Hematopoietic multipotent progenitor cell treated with erythropoietin and hydrocortisone succinate and interleukin-3 and kit ligand, for 4 days (in vitro differentiated cells): ENCODE data around the gene ZDHHC14.
"Not testable (repeated sequence)": the region's sequence is repeated elsewhere in the genome, so short reads cannot be mapped to it uniquely, and the experiment has no call there.

Experiments used
- DNase-seq: peaks from one replicate; pipeline ENCODE4 v3.0.0-alpha.2; 2015

ZDHHC14 gene

DNA sequence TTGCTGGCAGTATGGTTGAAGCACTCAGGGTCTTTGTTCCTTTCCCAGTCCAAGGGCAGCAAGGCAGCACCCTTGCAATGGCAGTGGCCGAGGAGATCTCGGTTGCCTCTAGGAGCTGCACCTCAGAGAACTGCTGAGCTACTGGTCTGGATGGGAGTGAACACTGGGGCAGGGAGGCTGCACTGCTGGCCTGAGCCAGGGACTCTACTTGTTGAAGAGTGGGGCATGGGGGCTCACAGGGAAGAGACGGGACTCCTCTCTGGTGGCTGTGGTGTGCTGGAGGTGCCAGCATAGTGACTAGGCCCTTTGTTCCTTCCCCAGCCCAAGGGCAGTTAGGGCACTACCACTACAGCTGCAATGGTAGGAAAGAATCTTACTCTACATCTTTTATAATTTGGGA is 203.0 kb downstream of the ZDHHC14 start:
- no peak for DNase-seq

DNA sequence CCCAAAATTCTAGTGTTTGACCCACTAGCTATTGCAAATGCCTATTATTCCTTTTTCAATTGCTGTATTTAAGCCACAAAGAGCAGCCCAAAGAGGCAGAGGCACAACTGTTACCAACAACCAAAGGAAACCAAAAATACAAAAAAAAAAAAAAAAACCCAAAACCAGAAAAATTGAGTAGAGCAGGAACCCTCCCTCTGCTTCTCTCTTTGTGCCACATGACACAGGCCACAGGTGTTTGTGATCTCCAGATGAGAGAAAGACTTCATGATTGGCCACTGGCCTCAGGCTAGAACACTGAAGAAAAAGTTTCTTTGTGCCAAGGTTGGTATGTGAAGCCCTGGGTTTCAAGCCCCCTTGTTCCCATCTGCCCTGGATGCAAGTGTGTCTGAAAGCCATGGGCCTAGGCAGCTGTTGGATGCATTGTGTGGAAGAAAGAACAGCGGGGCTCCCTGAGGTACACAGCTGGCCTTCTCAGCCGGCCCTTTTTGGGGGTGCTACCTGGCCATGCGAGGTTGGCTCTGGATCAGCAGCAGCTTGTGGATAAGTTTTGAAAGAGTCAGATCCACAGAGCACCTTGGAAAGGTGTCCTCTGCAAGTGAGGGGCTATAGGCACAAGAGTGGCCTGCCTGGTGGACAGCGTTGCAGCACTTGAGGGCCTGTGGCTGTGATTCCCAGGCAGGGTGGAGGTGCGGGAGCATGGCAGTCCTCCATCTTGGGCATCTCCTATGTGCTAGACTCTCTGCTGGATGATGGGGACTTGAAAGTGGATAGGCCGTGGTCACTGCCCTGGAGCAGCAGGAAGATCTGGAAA is 204.5 kb downstream of the ZDHHC14 start:
- no peak for DNase-seq

DNA sequence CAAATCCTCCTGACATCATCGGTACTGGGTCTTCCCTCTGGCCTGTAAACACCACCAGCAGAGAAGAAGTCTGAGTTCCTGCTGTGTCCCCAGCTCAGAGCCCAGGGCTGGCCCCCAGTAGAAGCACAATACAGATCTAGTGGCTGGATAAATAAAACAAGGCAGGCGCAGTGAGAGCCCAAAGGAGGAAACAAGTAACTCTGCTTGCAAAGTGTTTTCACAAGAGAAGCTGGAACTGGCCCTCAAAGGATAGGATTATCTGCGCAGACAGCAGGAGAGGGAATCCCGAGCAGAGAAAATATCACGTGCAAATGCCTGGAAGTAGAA is 205.1 kb downstream of the ZDHHC14 start:
- no peak for DNase-seq

DNA sequence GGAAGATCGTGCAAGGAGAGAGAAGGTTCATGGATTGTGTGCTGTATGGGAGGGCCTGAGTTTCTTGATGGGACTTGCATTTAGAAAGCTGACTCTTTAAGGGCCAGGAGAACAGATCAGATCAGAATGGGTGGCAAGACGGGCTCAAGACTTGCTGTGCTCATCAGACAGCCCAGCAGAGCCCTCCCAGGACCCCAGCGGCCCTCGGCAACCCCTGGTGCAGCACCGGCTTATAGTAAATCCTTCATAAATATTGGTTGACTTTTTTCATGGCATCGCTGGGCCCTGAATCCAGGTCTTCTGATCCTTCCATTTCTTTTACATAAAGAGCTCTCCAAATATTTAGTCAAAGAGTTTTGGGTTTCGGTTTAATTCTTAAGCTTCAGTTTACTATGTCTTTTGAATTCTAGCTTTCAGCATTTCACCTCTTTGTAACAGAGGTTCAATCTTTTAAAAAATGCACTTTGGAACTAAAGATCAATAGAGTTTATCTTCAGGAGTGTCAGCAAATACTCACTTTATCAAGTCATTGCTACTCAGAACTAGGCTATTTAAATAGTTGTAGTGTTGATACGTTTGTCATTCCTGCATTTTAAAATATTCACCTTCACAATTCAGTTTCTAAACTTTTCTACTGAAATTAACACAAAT is 205.6 kb downstream of the ZDHHC14 start:
- DNase-seq: no peak

DNA sequence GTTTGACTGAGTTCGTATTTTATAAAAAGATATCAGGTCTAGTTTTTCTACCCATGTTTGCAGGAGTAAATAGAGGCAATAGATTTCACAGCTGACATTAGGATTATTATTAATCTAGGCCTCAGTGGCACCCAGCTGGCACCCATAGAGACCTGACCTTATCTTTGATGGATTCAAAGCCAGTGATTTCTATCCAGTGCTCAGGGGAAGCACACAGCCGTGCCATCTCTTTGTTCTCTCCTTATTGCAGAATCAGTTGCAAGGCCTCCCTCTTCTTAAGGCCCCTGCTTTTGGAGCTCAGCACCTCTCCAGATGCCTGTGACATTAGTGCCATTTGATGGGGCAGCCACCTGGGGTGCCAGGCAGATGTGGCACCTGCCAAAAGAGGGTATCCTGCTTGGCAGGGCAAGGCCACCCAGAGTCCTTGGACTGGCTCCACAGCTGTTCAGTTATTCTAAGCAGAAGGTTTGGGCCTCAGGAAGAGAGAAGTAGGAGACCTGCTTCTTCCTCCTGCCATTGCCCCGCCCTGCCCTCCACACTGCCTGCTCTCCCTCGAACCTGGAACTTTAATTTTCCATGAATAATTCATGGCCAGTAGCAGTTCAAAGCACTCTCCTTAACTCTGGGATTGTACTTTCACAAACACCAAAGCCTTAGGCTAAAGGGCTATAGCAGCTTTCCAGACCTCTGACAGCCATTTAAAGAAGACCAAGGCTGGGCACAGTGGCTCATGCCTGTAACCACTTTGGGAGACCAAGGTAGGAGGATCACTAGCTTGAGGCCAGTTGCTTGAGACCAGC is 206.3 kb downstream of the ZDHHC14 start:
- DNase-seq: no peak

DNA sequence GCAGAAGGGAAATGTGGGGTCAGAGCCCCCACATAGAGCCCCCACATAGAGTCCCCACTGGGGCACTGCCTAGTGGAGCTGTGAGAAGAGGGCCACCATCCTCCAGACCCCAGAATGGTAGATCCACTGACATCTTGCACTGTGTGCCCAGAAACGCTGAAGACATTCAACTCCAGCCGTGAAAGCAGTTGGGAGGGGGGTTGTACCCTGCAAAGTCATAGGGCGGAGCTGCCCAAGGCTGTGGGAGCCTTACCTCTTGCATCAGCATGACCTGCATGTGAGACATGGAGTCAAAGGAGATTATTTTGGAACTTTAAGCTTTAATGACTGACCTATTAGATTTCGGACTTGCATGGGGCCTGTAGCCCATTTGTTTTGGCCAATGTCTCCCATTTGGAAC is 209.7 kb downstream of the ZDHHC14 start:
- not testable (repeated sequence) for DNase-seq

DNA sequence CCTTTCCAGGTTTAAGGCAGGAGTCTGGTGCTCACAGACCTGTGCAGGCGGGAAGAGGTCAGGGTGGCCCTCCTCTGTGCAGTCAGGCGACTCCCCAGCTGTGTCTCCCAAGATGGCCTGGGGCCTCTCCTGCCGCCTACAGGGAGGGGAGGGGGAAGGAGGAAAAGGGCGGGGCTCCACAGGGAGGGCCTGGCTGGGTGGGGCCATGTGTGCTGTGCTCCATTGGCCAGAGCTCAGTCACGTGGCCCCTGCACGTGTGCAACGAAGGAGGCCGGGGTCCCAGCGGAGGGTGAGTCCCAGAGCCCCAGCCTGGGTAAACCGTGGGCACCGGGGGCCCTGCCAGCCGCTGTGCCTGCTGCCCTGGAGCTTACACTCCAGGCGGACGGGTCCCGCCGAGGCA is 211.6 kb downstream of the ZDHHC14 start:
- DNase-seq: peak; percentile 12

DNA sequence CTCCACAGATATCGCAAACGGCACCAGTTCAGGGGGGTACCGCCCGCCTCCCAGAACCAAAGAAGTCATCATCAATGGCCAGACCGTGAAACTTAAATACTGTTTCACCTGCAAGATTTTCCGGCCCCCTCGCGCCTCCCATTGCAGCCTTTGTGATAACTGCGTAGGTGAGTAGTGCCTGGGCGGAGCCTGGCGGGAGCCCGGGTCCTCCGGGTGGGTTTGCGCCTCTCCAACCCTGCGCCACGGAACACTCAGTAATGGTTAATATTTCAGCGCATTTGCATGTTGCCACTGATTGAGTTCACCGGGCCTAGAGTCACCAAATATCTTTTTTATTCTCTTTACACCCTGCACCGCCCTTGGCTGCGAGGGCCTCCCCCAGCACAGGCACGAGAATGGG is 212.0 kb downstream of the ZDHHC14 start:
- DNase-seq: no peak

DNA sequence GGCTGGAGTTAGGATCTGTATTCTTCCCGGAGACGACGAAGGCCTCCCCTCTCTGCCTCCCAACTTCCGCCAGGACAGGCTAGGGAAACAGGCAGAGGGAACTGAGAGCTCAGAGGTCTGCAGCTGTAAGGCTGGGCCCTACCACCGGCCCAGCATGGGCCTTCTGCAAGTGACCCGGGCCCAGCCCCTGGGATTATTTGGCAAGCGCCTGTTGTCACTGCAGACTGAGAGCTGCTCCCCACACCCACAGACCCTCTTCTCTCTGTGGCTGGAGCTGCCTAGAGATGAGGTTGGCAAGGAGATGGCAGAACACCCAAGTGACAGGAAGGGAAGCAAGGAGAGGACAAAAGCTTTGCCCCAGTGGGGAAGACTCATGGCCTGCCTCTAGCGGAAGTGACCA is 212.6 kb downstream of the ZDHHC14 start:
- DNase-seq: no peak

DNA sequence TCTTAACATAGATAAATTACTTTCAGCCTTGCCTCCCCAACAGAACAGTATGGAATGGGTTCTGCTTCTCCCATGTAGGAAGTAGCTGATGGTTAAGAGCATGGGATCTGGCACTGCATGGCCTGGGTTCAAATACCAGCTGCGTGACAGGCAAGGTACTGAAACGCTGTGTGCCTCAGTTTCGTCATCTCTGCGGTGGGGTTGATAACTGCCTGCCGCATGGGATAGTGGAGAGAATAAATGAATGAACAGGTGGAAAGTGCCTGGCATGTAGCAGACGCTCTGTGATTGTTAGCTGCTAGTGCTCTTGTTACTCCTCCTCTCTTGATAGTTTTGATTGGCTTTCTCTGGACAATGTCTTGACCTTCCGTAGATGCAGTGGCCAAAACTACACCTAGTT is 213.3 kb downstream of the ZDHHC14 start:
- DNase-seq: no peak

DNA sequence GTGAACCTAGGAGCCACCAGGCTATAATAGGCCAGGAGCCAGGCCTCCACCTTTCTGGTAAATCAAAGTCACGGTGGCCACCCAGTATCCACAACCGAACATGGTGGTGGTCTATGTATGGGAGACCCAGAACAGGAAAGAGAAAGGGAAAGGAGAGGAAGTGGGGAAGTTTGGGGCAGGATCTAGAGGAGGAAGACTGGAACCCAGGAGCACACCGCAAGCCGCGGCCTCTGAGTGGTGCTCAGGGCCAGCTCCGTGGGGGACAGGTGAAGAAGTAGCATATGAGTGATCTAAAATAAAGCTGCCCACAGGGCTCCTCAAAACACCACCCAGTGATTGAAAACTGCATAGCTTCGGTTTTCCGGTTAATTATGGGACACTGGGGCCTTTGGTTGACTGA is 214.8 kb downstream of the ZDHHC14 start:
- no peak for DNase-seq

DNA sequence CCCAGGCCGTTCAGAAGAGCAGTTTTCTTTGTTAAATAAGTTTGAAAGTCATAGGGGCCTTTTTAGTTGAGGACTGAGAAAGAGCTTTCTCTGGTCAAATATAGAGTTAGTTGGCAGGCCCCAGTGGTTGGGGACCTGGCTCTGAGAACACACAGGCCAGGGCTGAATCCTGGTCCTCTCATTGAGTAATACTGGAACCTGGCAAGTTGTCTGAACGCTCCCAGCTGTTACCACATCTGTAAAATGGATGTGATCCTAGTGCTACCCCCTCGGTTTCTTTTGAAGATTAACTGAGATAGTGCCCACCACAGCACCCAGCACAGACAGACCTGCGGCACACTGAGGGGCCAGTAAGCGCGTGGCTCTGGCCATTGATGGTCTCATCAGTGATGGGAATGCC is 215.5 kb downstream of the ZDHHC14 start:
- DNase-seq: no peak

DNA sequence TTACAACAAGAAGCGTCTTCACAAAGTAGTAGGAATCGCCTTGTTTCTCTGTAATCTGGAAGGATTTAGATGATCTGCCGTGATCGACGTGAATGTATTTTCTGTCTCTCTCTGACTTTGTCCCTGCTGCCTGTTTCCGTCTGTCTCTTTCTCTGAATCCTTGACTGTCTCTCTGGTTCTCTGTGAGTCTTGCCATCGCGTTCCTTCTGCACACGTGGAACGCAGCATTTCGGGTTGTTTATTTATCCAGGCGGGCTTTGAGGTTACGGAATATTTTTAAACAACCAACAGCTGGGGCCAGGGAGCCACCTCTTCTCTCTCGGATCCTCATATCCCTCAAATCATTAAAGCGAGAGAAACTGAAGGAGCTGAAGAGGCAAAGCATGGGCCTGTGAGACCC is 215.9 kb downstream of the ZDHHC14 start:
- no peak for DNase-seq

DNA sequence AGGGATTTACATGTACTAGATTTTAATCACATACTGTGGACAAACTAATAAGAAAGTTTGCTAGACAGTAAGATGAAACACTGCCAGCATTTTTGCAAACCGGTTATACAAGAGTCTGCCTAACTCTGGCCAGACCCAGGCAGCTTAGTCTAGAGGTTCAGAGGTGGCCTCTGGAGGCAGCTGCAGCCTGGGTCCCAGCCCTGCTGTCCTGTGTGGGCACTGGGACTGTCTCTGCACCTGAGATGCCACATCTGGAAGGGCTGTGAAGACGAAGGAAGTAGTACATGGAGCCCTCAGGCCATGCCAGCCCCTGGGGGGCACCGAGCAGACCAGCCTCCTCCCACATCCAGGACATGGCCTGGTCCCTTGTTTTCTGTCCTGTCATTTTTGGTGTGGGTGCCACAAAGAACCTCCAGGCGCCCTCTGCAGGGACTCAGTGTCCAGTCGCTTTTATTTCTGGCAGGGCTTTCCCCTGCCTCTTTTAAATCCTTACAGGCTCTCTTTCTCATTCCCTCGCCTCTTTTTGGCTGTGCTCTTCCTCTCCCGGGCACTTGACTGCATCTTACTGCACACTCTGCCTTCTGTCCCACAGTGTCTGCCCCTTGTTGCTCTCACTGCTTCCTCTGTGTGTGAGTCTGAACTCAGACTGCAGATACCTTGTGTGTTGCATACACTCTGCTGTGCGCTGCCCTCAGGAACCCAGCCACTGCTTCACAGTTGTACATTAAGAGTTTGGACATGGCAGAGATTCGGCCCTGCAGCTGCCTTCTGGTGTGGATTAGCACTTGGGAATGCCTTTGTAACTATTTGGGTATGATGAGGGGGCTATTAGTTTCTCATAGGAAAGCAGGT is 216.7 kb downstream of the ZDHHC14 start:
- peak; percentile 75 for DNase-seq

DNA sequence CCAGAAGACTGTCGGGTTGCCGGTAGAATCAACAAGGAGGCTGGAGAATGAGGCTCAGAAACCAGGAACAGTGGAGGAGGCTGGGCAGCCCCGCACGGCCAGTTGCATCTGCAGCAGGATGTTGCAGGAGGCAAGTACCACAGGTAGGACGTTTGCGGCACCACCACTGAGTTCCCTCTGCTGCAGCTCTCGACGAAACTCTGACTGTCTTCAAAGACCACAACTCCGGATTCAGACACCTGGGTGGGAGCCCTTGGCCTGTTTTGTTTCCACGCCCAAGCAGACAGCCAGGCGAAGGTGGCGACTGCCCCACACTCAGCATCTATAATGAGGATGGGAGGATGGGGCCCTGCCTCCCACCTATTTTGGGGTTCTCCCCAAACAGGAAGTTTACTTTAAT is 218.2 kb downstream of the ZDHHC14 start:
- no peak for DNase-seq

DNA sequence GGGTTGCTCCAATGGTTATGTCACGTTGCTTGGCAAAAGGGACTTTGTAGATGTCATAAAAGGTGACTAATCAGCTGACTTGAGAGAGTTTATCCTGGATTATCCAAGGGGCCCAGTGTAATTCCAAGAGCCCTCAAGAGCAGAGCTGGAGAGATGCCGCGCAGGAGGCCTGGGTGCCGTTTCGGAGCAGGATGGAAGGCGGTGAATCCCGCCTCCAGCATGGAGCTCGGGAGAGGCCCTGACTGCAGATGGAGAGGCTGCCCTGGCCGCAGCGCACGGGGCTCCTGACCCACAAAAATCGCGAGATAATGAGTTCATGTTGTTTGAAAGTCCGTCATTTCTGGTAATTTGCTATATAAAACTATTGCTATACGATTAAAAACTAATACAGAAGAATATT is 219.8 kb downstream of the ZDHHC14 start:
- DNase-seq: no peak

DNA sequence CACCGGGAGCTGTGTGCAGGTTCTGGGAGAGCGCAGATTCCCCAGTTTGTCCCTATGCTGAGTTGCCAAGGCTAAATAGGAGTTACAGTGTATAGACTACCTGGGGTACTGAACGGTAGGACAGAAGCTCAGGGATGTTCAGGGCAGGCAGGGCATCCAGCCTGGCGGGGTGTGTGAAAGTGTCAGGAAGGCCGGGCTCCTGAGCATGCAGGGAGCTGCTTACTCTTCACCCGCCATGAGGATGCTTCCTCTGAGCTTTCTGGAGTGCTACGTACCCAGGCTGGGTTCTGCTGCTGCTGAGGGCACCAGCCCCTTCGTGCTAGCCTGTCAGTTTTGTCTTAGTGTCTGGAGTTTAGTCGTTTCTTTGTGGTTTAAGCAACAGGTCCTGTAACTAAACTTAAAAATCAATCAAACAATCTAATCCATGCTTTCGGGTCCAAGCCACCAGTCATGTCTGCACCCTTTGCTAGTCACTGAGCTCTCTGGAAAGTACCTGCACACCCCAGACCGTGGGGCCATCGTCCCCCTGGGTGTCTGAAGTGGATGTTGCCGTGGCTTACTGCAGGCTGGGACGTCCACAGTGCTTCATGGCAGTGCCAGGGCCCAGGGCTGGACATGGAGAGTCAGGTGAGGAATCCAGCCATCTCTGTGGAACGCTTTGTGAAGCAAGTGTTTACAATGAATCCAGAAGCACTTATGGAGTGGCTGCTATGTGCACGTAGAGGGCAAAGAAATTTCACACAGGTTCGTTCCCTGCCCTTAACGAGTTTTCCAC is 221.7 kb downstream of the ZDHHC14 start:
- DNase-seq: no peak

DNA sequence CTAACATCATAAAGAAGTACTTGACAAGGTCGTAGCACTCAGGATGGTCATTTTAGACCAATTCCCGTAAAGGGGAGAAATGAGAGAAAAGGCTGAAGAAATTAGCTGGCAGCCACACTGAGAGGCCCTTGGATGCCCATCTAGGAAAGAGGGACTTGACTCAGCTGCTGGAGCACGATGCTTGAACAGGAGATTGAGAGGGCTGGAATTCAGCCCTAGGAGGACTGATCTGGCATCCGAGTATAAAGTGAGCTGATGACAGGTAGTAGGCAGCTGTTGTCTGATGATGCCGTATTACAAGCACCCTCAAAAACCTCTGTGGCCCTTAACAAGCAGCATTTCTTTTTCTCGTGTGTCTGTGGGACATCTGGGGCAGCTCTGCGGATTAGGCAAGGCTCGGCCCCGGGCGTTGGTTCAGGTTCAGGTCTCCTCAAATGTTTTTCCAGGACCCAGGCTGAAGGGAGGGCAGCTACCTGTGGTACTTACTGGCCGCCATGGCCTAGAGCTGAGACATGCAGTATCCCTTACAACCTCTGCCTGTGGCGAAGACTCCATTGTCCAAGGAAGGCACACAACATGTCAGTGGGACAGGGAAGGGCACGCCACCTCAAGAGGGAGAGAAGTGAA is 222.4 kb downstream of the ZDHHC14 start:
- no peak for DNase-seq

DNA sequence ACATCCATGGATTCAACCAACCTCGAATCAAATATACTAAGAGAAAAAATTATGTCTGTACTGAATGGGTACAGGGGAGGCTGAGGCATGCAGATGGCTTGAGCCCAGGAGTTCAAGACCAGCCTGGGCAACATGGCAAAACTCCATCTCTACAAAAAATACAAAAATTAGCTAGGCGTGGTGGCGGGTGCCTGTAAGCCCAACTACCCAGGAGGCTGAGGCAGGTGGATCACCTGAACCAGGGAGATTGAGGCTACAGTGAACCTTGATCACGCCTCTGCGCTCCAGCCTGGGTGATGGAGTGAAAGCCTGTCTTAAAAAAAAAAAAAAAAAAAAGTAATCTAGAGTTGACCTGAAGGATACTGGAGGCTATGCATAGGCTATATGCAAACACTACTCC is 223.0 kb downstream of the ZDHHC14 start:
- no peak for DNase-seq

DNA sequence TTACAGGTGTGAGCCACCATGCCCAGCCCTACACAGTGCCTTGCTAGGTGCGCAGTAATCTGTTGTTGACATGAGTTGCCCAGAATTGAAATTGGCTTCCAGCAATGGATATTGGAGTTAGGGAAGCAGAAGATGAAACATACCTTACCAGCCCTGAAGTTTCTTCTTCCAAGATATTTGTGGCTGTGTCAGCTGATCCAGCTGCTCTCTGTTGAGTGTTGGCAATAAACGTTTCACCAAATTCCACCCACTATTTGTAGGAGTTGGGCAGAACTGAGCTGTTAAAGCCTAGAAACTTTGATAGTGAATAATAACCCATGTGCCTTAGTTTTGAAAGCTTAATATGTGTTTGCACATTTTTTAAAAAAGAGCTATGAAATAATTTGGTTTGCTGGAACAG is 223.8 kb downstream of the ZDHHC14 start:
- no peak for DNase-seq

DNA sequence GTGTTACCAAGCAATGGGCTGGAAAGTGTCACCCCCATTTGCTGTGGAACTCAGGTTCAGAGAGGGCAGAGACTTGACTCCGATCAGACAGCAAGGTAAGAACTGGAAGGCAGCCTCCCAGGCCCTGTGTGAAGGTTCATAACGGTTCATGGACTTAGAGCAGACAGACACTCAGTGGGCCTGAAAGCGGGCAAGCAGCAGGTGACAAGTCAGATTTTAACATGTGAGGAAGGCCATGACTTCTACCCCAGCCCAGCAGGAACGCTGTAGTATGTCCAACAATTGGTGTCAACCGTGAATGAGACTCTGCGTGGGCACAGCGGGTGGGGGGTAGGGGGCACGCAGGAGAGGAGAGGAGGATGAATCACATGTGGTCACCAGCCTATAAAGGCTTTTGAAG is 224.5 kb downstream of the ZDHHC14 start:
- DNase-seq: no peak

DNA sequence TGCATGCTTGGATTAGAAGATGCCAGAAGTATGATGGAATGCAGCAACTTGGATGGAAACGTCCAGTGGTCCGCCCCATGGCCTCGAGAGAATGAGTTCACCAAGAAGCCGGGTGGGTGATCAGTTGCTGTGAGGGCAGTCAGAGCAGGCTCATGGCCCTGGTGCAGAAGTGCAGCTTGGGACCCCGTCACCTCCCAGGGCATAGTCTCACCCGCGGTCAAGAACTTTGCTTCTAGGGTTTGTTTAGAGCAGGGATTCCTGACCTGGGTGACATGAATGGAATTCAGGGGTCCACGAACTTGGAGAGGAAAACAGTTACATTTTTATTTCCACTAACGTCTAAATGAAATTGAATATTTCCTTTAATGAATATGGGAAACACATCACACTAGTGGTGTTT is 225.5 kb downstream of the ZDHHC14 start:
- no peak for DNase-seq
